Lower lobe of right lung (tissue), 2 donors: ENCODE results near the gene SCN9A. TPM values are rescaled to one million over a fixed set of nuclear protein-coding genes. Genes with fewer than 3 reads are reported as not detected.
"Not testable (repeated sequence)": the region's sequence is repeated elsewhere in the genome, so short reads cannot be mapped to it uniquely, and the experiment has no call there.

Experiments
- ATAC-seq, 2 donors: fragments of 200-7000 bp; cut with Tn5 transposase; one replicate each; pipeline ENCODE4 v1.9.1; 2020 to 2022; ENCODE audit warnings: mild to moderate bottlenecking in 2 of 2, moderate library complexity in 2 of 2
- DNase-seq: peaks from one replicate; pipeline ENCODE4 v3.0.0-alpha.2; 2020
- H3K27ac ChIP-seq: fragments of 200-600 bp; one replicate; pipeline ENCODE4 v1.8.0; 2022
- H3K27me3 ChIP-seq: fragments of 200-600 bp; one replicate; pipeline ENCODE4 v1.8.0; 2022; ENCODE audit warnings: low read depth
- H3K36me3 ChIP-seq: fragments of 200-600 bp; one replicate; pipeline ENCODE4 v1.8.0; 2022; ENCODE audit warnings: mild to moderate bottlenecking
- H3K4me1 ChIP-seq: fragments of 200-600 bp; one replicate; pipeline ENCODE4 v1.8.0; 2022
- H3K4me3 ChIP-seq: fragments of 200-600 bp; one replicate; pipeline ENCODE4 v1.8.0; 2022; ENCODE audit warnings: mild to moderate bottlenecking
- H3K9me3 ChIP-seq: fragments of 200-600 bp; one replicate; pipeline ENCODE4 v1.8.0; 2022
- intact Hi-C: fragments of 100-400 bp; cut with DNase I; formaldehyde crosslinking; loops from one replicate; pipeline ENCODE4 v1.11.0; 2022
- total RNA-seq: library from RNA; stranded (reverse); fragmentation: NEBNext Ultra II Directional; extraction: Animal tissue kit (Norgen Biotek cat#: 25700); gene quantifications from one replicate; pipeline ENCODE4 v1.2.1, GENCODE V29; 2021
- TF ChIP-seq, protein P1 (sequence below): fragments of 200-600 bp; IDR thresholded peaks from one replicate; pipeline ENCODE4 v1.8.0; 2022; ENCODE audit warnings: antibody characterized with exemption, mild to moderate bottlenecking
- donor health status: DM: no; HTN: yes; CAD: no; lungs with severe emphysema.

SCN9A gene
- total RNA-seq, 1 donor from 2014 or later = 13.6 TPM

DNA sequence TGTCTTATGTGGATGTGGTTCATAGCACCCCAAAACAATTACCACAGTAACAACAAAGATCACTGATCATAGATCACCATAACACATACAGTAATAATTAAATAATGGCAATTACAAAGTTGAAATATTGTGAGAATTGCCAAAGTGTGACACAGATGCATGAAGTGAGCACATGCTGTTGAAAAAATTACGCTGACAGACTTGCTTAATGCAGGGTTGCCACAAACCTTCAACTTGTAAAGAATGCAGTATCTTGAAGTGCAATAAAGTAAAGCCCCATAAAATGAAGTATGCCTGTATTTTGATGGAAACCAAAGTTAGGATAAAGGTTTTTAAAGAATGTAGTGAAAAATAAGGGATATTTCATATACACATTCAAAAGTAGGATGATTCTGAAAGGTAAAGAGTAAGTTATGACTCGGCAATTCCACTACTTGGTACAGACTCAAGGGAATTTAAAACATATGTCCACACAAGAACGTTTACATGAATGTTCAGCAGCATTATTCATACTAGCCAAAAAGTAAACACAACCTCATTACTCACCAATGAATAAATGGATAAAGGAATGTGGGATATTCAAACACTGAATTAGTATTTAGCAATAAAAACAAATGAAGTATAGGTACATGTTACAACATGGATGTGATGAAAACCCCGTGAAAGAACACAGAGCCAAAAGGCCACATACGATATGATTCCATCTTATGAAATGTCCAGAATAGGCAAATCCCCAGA lies 61.6 kb downstream of the SCN9A start:
- TF ChIP-seq, protein P1, sequence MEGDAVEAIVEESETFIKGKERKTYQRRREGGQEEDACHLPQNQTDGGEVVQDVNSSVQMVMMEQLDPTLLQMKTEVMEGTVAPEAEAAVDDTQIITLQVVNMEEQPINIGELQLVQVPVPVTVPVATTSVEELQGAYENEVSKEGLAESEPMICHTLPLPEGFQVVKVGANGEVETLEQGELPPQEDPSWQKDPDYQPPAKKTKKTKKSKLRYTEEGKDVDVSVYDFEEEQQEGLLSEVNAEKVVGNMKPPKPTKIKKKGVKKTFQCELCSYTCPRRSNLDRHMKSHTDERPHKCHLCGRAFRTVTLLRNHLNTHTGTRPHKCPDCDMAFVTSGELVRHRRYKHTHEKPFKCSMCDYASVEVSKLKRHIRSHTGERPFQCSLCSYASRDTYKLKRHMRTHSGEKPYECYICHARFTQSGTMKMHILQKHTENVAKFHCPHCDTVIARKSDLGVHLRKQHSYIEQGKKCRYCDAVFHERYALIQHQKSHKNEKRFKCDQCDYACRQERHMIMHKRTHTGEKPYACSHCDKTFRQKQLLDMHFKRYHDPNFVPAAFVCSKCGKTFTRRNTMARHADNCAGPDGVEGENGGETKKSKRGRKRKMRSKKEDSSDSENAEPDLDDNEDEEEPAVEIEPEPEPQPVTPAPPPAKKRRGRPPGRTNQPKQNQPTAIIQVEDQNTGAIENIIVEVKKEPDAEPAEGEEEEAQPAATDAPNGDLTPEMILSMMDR = no peak
- no peak overlapping the region for H3K4me3 ChIP-seq
- no peaks in the 10 kb centered on the region for H3K36me3 ChIP-seq
- DNase-seq = no peak
- no peak for ATAC-seq
- no peaks in the 10 kb centered on the region for H3K9me3 ChIP-seq
- H3K4me1 ChIP-seq = no peaks in the 10 kb centered on the region
- no peak overlapping the region for H3K27ac ChIP-seq
- no peaks in the 10 kb centered on the region for H3K27me3 ChIP-seq
- intact Hi-C loops = no loop called here

DNA sequence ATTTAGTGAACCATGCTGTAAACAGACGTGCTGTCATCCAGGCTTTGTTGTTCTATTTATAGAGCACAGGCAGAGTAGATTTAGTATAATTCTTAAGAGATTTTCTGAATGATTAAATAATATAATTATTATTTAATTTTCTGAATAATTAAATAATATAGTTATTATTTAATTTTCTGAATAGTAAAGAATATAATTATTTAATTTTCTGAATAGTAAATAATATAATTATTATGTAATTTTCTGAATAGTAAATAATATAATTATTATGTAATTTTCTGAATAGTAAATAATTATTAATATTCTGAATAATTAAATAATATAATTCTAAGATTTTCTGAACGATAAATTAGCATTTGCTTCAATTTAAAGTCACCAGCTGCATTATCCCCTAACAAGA lies 62.9 kb downstream of the SCN9A start:
- H3K4me3 ChIP-seq, H3K4me1 ChIP-seq, intact Hi-C loops, DNase-seq, H3K36me3 ChIP-seq, H3K9me3 ChIP-seq, H3K27ac ChIP-seq, H3K27me3 ChIP-seq, ATAC-seq: not testable (repeated sequence)

DNA sequence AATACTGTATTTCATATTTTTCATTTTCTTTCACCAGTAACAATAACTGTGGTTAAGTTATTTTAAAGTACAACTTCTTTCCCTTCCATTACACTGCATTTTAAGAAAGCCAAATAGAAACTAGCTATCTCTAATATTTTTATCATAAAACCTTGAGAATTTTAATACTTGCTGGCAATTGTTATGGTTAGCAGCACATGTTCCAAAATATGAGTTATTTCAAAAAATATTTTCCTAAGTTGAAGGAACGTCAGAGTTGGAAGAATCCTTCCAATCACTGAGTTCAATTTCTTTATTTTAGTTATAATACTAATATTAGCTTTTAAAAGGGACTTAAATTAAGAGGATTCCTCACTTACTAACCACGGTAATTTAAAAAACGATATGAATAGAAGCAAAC lies 68.4 kb downstream of the SCN9A start:
- DNase-seq (no peak), ATAC-seq (no peak)
- Histone ChIP-seq H3K36me3 (no peaks in the 10 kb centered on the region), H3K27ac (no peak overlapping the region), H3K27me3 (no peaks in the 10 kb centered on the region), H3K4me1 (no peaks in the 10 kb centered on the region), H3K4me3 (no peak overlapping the region), H3K9me3 (no peaks in the 10 kb centered on the region)
- intact Hi-C loops = no loop called here
- TF ChIP-seq, protein P1 = no peak

DNA sequence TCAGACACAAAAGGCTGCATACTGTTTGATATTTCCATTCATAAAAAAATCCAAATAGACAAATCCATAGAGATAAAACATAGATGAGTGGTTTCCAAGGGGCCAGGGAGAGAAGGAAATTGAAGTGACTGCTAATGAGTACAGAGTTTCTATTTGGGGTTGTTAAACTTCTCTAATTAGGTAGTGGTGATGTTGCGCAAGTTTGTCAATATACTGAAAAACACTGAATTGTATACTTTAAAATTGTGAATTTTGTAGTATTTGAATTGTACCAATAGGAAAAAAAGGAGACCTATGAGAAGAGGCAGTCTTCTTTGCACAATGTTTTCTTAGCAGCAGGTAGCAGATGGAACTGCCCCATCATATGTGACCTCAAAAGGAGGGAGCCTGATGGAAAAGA lies 71.1 kb downstream of the SCN9A start:
- Histone ChIP-seq H3K27me3 (no peaks in the 10 kb centered on the region), H3K27ac (no peak overlapping the region), H3K4me1 (no peaks in the 10 kb centered on the region), H3K9me3 (no peaks in the 10 kb centered on the region), H3K36me3 (no peaks in the 10 kb centered on the region), H3K4me3 (no peak overlapping the region)
- TF ChIP-seq, protein P1 = no peak
- intact Hi-C loops = no loop called here
- no peak for DNase-seq
- no peak for ATAC-seq

DNA sequence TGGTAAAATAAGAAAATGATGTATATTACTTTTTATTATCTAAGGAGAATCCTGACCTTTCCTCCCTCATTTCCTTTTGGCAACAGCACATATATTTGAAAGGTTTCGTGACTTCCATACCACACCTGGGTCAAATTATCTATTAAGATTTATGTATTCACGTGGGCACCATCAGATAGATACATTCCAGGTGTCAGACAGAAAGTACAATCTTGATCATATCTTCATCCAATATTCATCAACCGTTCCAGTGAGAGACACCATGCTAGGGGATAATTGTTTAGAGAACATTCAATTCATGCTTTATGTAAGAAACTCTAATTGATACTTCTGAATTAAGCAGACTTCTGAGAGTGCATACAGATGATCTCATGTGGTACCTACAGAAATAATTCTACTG lies 73.7 kb downstream of the SCN9A start:
- Histone ChIP-seq H3K4me1 (no peaks in the 10 kb centered on the region), H3K4me3 (no peak overlapping the region), H3K27ac (no peak overlapping the region), H3K27me3 (no peaks in the 10 kb centered on the region), H3K36me3 (no peaks in the 10 kb centered on the region), H3K9me3 (no peaks in the 10 kb centered on the region)
- DNase-seq (no peak), ATAC-seq (no peak)
- TF ChIP-seq, protein P1 = no peak
- intact Hi-C loops = no loop called here

DNA sequence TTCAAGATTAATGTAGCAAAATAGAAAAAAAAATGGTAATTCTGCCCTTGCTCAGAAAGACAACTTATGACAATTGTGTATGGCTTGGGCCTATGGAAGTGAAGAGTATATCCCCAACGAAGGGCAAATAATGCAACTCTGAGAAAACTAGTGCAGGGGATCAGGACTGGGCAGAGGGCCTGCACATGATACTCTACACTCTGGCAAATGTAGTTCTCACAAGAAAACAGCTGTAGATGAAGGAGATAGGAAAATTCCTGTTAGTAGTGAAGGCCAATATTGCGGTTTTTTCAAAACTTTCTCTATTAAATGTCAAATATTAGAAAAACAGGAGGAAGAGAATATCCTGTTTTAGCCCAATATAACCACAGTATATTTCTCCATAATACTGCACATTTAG lies 77.8 kb downstream of the SCN9A start:
- ATAC-seq (no peak), DNase-seq (no peak)
- intact Hi-C loops = no loop called here

More for the DNA sequence above, 77.8 kb downstream of the SCN9A start:
- H3K36me3 ChIP-seq = no peaks in the 10 kb centered on the region
- TF ChIP-seq, protein P1 = no peak
- no peak overlapping the region for H3K4me3 ChIP-seq
- H3K4me1 ChIP-seq = no peaks in the 10 kb centered on the region
- H3K9me3 ChIP-seq = no peaks in the 10 kb centered on the region
- H3K27me3 ChIP-seq = no peaks in the 10 kb centered on the region
- H3K27ac ChIP-seq = no peak overlapping the region
